Gastrocnemius medialis (tissue), 4 donors: ENCODE measurements around the gene RBFOX2. TPM values are rescaled to one million over a fixed set of nuclear protein-coding genes. Genes with fewer than 3 reads are reported as not detected.

Source experiments
- ATAC-seq, 2 donors: fragments of 150-250 bp; one replicate each; pipeline ENCODE4 v1.9.1; 2016
- DNase-seq, 2 donors: peaks; one replicate each; pipeline ENCODE4 v3.0.0-alpha.2; 2019
- H3K27ac ChIP-seq, 4 donors: fragments of 200-600 bp; sonication (generic); 1 replicate in 1 of 4; 2 replicates in 3 of 4; pipeline ENCODE4 v1.5.1; 2016 to 2018; ENCODE audit warnings: mild to moderate bottlenecking in 2 of 4, moderate library complexity in 1 of 4
- H3K27me3 ChIP-seq, 3 donors: fragments of 200-600 bp; sonication (generic) in 2 of 3; 1 replicate in 1 of 3; 2 replicates in 2 of 3; pipeline versions ENCODE4 v1.5.1 to v1.6.0; 2016 to 2019; ENCODE audit warnings: mild to moderate bottlenecking in 1 of 3, moderate library complexity in 1 of 3
- H3K36me3 ChIP-seq, 2 donors: fragments of 200-600 bp; sonication (generic) in 1 of 2; one replicate each; pipeline ENCODE4 v1.5.1; 2017 to 2018
- H3K4me1 ChIP-seq, 2 donors: fragments of 200-600 bp; sonication (generic) in 1 of 2; one replicate each; pipeline ENCODE4 v1.5.1; 2016 to 2017; ENCODE audit warnings: mild to moderate bottlenecking in 2 of 2
- H3K4me3 ChIP-seq, 4 donors: fragments of 200-600 bp; sonication (generic) in 3 of 4; 1 replicate in 1 of 4; 2 replicates in 3 of 4; pipeline ENCODE4 v1.5.1; 2016 to 2019; ENCODE audit warnings: mild to moderate bottlenecking in 2 of 4
- H3K9me3 ChIP-seq, 3 donors: fragments of 200-600 bp; sonication (generic) in 2 of 3; 1 replicate in 1 of 3; 2 replicates in 2 of 3; pipeline ENCODE4 v1.5.1; 2016 to 2019
- POLR2A ChIP-seq, 2 donors: fragments of 450-650 bp; IDR thresholded peaks; one replicate each; pipeline ENCODE4 v1.6.1; 2017; ENCODE audit warnings: antibody characterized with exemption in 2 of 2, mild to moderate bottlenecking in 2 of 2, moderate library complexity in 2 of 2
- in situ Hi-C, 4 donors: fragments of 200-750 bp; cut with MboI; loops; one replicate each; pipeline versions ENCODE4 v1.15.0 to v1.8.0; 2017; ENCODE audit warnings: low sequenced_read_pairs in 4 of 4
- intact Hi-C: fragments of 100-400 bp; cut with DNase I; formaldehyde crosslinking; loops from one replicate; pipeline ENCODE4 v1.15.1; 2023; ENCODE audit warnings: low total_unique reads
- total RNA-seq, 4 donors: library from RNA; depleted of rRNA; stranded (reverse); fragments of >200 nt; gene quantifications; one replicate each; pipeline versions ENCODE4 v1.1.0 to v1.2.3, GENCODE V29; 2016
- TF ChIP-seq, protein P1 (sequence below), 5 experiments: fragments of 450-650 bp in 3 of 5; fragments of 200-600 bp in 2 of 5; sonication (generic) in 2 of 5; IDR thresholded peaks in 4 of 5; conservative IDR thresholded peaks in 1 of 5; 1 replicate in 4 of 5; 2 replicates in 1 of 5; pipeline ENCODE4 v1.5.1; 2016 to 2019; ENCODE audit warnings: antibody characterized with exemption in 5 of 5, mild to moderate bottlenecking in 3 of 5, moderate library complexity in 3 of 5

The RBFOX2 gene
- total RNA-seq, 4 donors from 2014 or later = 26.0 to 32.1 (median 28.6) TPM

DNA sequence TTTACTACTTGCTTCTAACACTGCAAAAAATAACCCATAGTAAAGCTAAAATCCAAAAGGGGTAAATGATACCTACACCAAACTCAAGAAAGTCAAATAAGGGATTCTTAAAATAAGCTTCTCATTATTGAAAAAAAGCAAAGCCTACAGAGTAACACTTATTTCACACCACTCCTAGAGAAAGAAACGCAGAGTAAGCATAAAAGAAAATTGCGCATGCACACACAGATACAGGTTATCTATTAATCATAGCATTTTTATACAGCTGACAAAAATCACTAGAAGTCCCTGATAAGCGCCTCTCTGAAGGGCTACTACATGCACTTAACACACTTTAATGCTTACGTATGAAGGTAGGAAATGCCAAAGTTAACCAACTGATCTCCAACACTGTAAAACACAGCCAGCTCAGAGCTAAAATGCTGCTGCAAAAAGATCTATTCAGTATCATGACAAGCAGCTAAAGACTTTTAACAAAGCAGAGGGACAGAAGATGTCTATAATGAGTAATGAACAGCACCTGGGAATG, 14.0 kb downstream of the RBFOX2 start:
- no peak overlapping the region for H3K27ac ChIP-seq
- intact Hi-C loops = no loop called here
- ATAC-seq = no peak

DNA sequence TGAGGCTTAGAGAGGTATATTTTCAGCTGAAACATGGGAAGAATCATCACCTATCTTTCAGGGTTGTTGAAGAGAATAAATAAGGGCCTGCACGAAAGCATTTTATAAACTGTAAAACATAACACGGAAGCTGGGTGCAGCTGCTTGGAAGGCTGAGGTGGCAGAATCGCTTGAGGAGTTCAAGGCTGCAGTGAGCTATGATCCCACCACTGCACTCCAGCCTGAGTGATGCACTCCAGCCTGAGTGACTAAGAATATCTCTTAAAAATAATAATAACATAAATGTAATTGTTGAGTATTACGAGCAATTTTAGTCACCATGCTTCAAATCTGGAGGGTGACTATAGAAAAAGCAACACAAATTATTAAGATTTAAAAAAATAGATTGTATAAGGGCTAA, 16.3 kb downstream of the RBFOX2 start:
- H3K27ac ChIP-seq = no peak overlapping the region
- H3K4me1 ChIP-seq = peaks cover 28 to 40% of the 10 kb centered on the region in 2 donors
- no peaks in the 10 kb centered on the region for H3K36me3 ChIP-seq
- no peak overlapping the region for H3K4me3 ChIP-seq
- ATAC-seq (no peak), DNase-seq (no peak)
- in situ Hi-C loops (no loop called here), intact Hi-C loops (no loop called here)
- no peaks in the 10 kb centered on the region for H3K27me3 ChIP-seq
- TF ChIP-seq POLR2A (IDR thresholded peaks at IDR 0.05) = no peak
- TF ChIP-seq, protein P1, sequence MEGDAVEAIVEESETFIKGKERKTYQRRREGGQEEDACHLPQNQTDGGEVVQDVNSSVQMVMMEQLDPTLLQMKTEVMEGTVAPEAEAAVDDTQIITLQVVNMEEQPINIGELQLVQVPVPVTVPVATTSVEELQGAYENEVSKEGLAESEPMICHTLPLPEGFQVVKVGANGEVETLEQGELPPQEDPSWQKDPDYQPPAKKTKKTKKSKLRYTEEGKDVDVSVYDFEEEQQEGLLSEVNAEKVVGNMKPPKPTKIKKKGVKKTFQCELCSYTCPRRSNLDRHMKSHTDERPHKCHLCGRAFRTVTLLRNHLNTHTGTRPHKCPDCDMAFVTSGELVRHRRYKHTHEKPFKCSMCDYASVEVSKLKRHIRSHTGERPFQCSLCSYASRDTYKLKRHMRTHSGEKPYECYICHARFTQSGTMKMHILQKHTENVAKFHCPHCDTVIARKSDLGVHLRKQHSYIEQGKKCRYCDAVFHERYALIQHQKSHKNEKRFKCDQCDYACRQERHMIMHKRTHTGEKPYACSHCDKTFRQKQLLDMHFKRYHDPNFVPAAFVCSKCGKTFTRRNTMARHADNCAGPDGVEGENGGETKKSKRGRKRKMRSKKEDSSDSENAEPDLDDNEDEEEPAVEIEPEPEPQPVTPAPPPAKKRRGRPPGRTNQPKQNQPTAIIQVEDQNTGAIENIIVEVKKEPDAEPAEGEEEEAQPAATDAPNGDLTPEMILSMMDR (IDR thresholded peaks at IDR 0.05 in 4 of 5, conservative IDR thresholded peaks at IDR 0.05 in 1 of 5) = no peak
- no peaks in the 10 kb centered on the region for H3K9me3 ChIP-seq

More for the DNA sequence above, 14.0 kb downstream of the RBFOX2 start:
- no peaks in the 10 kb centered on the region for H3K9me3 ChIP-seq
- H3K4me3 ChIP-seq = no peak overlapping the region
- in situ Hi-C loops = no loop called here
- H3K27me3 ChIP-seq = no peaks in the 10 kb centered on the region
- no peak for DNase-seq
- H3K4me1 ChIP-seq = peaks cover 32 to 46% of the 10 kb centered on the region in 2 donors
- H3K36me3 ChIP-seq = no peaks in the 10 kb centered on the region
- TF ChIP-seq POLR2A (IDR thresholded peaks at IDR 0.05) = no peak
- TF ChIP-seq, protein P1 (IDR thresholded peaks at IDR 0.05 in 4 of 5, conservative IDR thresholded peaks at IDR 0.05 in 1 of 5) = no peak

DNA sequence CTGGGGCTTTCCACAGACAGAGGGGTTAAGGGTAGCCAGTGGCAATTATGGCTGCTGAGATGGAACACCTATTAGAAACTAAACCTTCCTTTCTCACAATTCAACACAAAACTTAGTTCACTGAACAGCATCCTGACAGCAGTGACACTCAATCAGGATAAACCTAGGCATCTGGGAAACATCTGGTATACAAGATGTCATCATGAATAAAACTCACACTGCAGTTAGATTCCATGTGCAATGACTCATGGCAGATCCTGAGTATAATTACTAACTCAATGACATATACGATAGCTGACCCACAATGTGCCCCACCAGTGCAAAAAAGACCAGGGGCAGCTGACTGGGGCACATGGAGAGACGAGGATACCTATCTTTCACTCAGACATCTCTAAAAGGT, 17.7 kb downstream of the RBFOX2 start:
- ATAC-seq = no peak
- TF ChIP-seq, protein P1 (IDR thresholded peaks at IDR 0.05 in 4 of 5, conservative IDR thresholded peaks at IDR 0.05 in 1 of 5) = no peak
- no peak for TF ChIP-seq POLR2A (IDR thresholded peaks at IDR 0.05)
- Histone ChIP-seq H3K9me3 (no peaks in the 10 kb centered on the region), H3K4me3 (no peak overlapping the region), H3K27ac (no peak overlapping the region), H3K4me1 (peaks cover 28 to 31% of the 10 kb centered on the region in 2 donors), H3K27me3 (no peaks in the 10 kb centered on the region), H3K36me3 (no peaks in the 10 kb centered on the region)
- intact Hi-C loops (no loop called here), in situ Hi-C loops (no loop called here)
- no peak for DNase-seq

DNA sequence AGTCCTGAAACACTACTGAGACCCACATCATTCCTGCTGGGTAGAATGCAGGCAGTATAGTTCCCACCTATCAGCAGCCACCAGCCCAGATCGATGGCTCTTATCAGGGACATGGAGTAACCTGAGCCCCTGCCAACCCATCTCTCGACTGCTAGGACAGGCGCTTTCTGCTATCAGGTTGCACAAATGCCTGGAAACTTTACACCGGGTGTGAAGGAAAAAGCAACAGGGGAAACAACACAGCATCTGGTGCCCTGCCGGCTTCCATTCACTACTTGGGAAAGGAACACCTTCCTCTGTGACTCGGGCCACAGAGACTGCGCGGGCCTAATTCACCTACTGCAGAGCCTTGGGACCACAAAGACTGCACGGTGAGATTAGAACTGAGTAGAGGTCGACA, 18.5 kb downstream of the RBFOX2 start:
- Histone ChIP-seq H3K4me1 (peaks cover 21 to 28% of the 10 kb centered on the region in 2 donors), H3K4me3 (no peak overlapping the region), H3K36me3 (no peaks in the 10 kb centered on the region), H3K27ac (no peak overlapping the region), H3K27me3 (no peaks in the 10 kb centered on the region), H3K9me3 (no peaks in the 10 kb centered on the region)
- DNase-seq (no peak), ATAC-seq (peak in 1 of 2 donors; percentile 47)
- in situ Hi-C loops (no loop called here), intact Hi-C loops (no loop called here)
- TF ChIP-seq POLR2A (IDR thresholded peaks at IDR 0.05) = no peak
- TF ChIP-seq, protein P1 (IDR thresholded peaks at IDR 0.05 in 4 of 5, conservative IDR thresholded peaks at IDR 0.05 in 1 of 5) = no peak

DNA sequence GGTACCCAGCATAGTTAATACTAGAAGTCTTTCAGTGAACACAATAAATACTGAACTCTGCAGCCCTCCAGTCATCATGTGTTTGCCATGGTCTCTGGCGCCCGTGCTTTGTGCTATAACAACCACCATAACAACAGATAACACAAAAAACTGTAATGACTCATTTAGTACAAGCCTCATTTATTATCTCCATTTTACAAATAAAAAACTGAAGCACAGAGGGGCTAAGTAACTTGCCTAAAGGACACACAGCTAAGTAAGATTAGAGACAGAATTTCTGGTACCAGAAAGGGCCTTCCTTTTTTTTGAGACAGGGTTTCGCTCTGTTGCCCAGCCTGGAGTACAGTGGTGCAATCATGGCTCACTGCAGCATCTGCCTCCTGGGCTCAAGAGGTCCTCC, 19.5 kb downstream of the RBFOX2 start:
- intact Hi-C loops = no loop called here
- Histone ChIP-seq H3K4me3 (no peak overlapping the region), H3K4me1 (peaks cover 17 to 28% of the 10 kb centered on the region in 2 donors), H3K9me3 (no peaks in the 10 kb centered on the region), H3K36me3 (no peaks in the 10 kb centered on the region), H3K27ac (no peak overlapping the region), H3K27me3 (no peaks in the 10 kb centered on the region)
- in situ Hi-C loops = no loop called here
- DNase-seq (no peak), ATAC-seq (no peak)
- no peak for TF ChIP-seq POLR2A (IDR thresholded peaks at IDR 0.05)
- TF ChIP-seq, protein P1 (IDR thresholded peaks at IDR 0.05 in 4 of 5, conservative IDR thresholded peaks at IDR 0.05 in 1 of 5) = no peak
